PC-3 (cell line): Measurements from ENCODE around the gene CAMTA1. TPM values are rescaled to one million over a fixed set of nuclear protein-coding genes. Genes with fewer than 3 reads are reported as not detected.

Source experiments
- ATAC-seq: fragments of 200-7000 bp; cut with Tn5 transposase; 2 replicates; pipeline ENCODE4 v1.9.1; 2020; ENCODE audit warnings: mild to moderate bottlenecking, moderate library complexity
- BruUV-seq: library from RNA; stranded (reverse); fragments of 400-500 nt; replicated peaks from 2 replicates; lab custom pipeline; 2021; lab: Mats Ljungman, UMichigan
- CTCF ChIA-PET: fragments of 300-600 bp; sonication (Branson Sonifier 250); formaldehyde crosslinking; loops from one replicate; lab custom pipeline; 2022; ENCODE audit warnings: antibody characterized with exemption; lab: Charles Lee
- POLR2A ChIA-PET: fragments of 300-600 bp; sonication (Branson Sonifier 250); formaldehyde crosslinking; loops from one replicate; lab custom pipeline; 2022; ENCODE audit warnings: antibody characterized with exemption; ENCODE audit not compliant: unreplicated experiment; lab: Charles Lee
- DNase-seq: peaks from one replicate; pipeline ENCODE4 v3.0.0-alpha.2; 2015
- H2AFZ ChIP-seq: fragments of 300-600 bp; sonication (generic); 2 replicates; pipeline ENCODE4 v1.6.0; 2016; ENCODE audit warnings: antibody characterized with exemption, low read length
- H3F3A ChIP-seq: fragments of 300-600 bp; sonication (generic); one replicate; pipeline ENCODE4 v1.6.0; 2017; ENCODE audit warnings: antibody characterized with exemption, low read length, control low read depth, mild to moderate bottlenecking; ENCODE audit not compliant: unreplicated experiment
- H3K27ac ChIP-seq: fragments of 300-600 bp; sonication (generic); 2 replicates; pipeline ENCODE4 v1.5.1; 2016; ENCODE audit warnings: mild to moderate bottlenecking, low read length
- H3K27me3 ChIP-seq: fragments of 300-600 bp; sonication (generic); 2 replicates; pipeline ENCODE4 v1.6.1; 2016; ENCODE audit warnings: low read length, mixed read lengths
- H3K36me3 ChIP-seq: fragments of 300-600 bp; sonication (generic); 2 replicates; pipeline ENCODE4 v1.6.1; 2016; ENCODE audit warnings: low read depth, mixed run types, low read length, mixed read lengths
- H3K4me1 ChIP-seq: fragments of 300-600 bp; sonication (generic); 2 replicates; pipeline ENCODE4 v1.5.1; 2016; ENCODE audit warnings: low read length; ENCODE audit not compliant: insufficient read depth
- H3K4me2 ChIP-seq: fragments of 300-600 bp; sonication (generic); 2 replicates; pipeline ENCODE4 v1.6.0; 2016; ENCODE audit warnings: low read length
- H3K4me3 ChIP-seq: fragments of 300-600 bp; sonication (generic); 2 replicates; pipeline ENCODE4 v1.5.1; 2016; ENCODE audit warnings: mild to moderate bottlenecking, low read length, mixed read lengths
- H3K79me2 ChIP-seq: fragments of 300-600 bp; sonication (generic); 2 replicates; pipeline ENCODE4 v1.6.1; 2017; ENCODE audit warnings: low read length, mixed read lengths
- H3K9ac ChIP-seq: fragments of 300-600 bp; sonication (generic); 2 replicates; pipeline ENCODE4 v1.6.0; 2016; ENCODE audit warnings: mild to moderate bottlenecking, low read length
- H3K9me2 ChIP-seq: fragments of 300-600 bp; sonication (generic); replicated peaks from 2 replicates; pipeline ENCODE4 v1.6.1; 2016; ENCODE audit warnings: mixed run types, low read length, mixed read lengths
- H3K9me3 ChIP-seq: fragments of 300-600 bp; sonication (generic); 2 replicates; pipeline ENCODE4 v1.6.1; 2016; ENCODE audit warnings: low read length, mixed read lengths
- H4K20me1 ChIP-seq: fragments of 300-600 bp; sonication (generic); 2 replicates; pipeline ENCODE4 v1.6.1; 2016; ENCODE audit warnings: low read length, mixed read lengths
- EZH2 ChIP-seq: fragments of 300-600 bp; sonication (generic); IDR thresholded peaks from one replicate; pipeline ENCODE4 v1.6.1; 2017; ENCODE audit warnings: antibody characterized with exemption, mild to moderate bottlenecking, low read length; ENCODE audit not compliant: unreplicated experiment
- EZH2phosphoT487 ChIP-seq: fragments of 300-600 bp; sonication (generic); IDR thresholded peaks from 2 replicates; pipeline ENCODE4 v1.6.1; 2018; ENCODE audit warnings: mild to moderate bottlenecking, antibody characterized with exemption, low read length, borderline replicate concordance
- intact Hi-C: fragments of 100-400 bp; cut with micrococcal nuclease; formaldehyde crosslinking; loops from 2 replicates; pipeline ENCODE4 v1.9.0; 2023
- total RNA-seq: library from RNA; depleted of rRNA; stranded (reverse); fragments of >200 nt; gene quantifications from 2 replicates; pipeline ENCODE4 v1.2.3, GENCODE V29; 2014
- TF ChIP-seq, protein P1 (sequence below): fragments of 300-600 bp; sonication (generic); conservative IDR thresholded peaks from 2 replicates; pipeline ENCODE4 v1.5.1; 2017; ENCODE audit warnings: antibody characterized with exemption, low read depth, mild to moderate bottlenecking, low read length

CAMTA1 gene
- total RNA-seq, 1 experiment from 2014 or later = 40.8 TPM

DNA sequence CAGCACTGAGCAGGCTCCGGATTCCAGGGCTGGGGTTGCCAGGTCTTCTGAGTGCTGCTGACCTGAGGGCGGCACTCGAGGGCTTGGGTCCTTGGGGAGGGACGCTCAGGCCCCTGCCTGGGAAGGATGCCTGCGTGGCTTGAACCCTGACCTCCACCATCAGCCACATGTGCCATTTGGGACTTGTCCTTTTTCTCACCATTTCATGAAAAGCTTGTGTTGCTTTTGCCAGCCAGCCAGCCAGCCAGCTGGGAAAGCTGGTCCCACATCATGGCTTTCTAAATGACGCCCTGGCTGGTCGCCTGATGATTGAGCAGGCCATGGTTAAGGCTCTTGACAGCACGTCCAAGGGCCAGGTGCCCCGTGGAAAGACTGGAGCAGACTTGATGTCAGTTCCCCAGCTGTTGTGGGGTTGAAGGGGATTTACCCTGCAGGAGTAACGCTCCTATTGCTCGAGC lies 168.7 kb downstream of the CAMTA1 start:
- H3K27me3 ChIP-seq = no peaks in the 10 kb centered on the region
- TF ChIP-seq, protein P1, sequence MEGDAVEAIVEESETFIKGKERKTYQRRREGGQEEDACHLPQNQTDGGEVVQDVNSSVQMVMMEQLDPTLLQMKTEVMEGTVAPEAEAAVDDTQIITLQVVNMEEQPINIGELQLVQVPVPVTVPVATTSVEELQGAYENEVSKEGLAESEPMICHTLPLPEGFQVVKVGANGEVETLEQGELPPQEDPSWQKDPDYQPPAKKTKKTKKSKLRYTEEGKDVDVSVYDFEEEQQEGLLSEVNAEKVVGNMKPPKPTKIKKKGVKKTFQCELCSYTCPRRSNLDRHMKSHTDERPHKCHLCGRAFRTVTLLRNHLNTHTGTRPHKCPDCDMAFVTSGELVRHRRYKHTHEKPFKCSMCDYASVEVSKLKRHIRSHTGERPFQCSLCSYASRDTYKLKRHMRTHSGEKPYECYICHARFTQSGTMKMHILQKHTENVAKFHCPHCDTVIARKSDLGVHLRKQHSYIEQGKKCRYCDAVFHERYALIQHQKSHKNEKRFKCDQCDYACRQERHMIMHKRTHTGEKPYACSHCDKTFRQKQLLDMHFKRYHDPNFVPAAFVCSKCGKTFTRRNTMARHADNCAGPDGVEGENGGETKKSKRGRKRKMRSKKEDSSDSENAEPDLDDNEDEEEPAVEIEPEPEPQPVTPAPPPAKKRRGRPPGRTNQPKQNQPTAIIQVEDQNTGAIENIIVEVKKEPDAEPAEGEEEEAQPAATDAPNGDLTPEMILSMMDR = no peak
- TF ChIP-seq EZH2 = no peak

DNA sequence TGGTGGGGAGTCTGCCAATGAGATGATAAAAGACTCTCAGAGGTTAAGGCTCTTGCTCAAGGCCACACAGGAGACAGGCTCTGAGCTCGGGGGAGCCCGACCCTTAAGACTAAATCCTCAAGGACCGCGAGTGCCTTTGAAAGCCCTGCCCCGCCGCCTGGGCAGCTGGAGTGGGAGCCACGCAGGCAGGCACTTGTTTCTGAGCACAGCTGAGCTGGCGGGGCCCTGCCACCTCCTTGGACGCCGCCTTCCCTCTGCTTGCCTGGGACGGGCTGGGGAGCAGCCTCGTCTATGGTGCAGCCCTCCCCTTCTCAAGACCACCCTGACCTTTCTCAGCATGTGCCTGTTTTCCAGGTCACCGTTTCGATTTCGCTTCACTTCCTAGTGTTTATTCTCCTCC lies 169.3 kb downstream of the CAMTA1 start:
- BruUV-seq = no TSS peak
- ChIA-PET POLR2A (no interaction called here), CTCF (interaction anchor here (0.6 kb wide), 1 partner anchor 693 kb away, joined by 5 read pairs; no protein-coding TSS in a partner anchor)
- H4K20me1 ChIP-seq = no peaks in the 10 kb centered on the region
- peaks cover under 1% of the 10 kb centered on the region for H3F3A ChIP-seq
- ATAC-seq (no peak), DNase-seq (no peak)
- no peak overlapping the region for H3K9ac ChIP-seq
- H3K27me3 ChIP-seq = no peaks in the 10 kb centered on the region
- peaks cover 34% of the 10 kb centered on the region for H3K4me1 ChIP-seq
- H3K36me3 ChIP-seq = no peaks in the 10 kb centered on the region
- no peaks in the 10 kb centered on the region for H3K79me2 ChIP-seq
- intact Hi-C loops = no loop called here
- no peak overlapping the region for H3K4me3 ChIP-seq
- H3K9me2 ChIP-seq = no peaks in the 10 kb centered on the region
- H3K9me3 ChIP-seq = no peaks in the 10 kb centered on the region
- H2AFZ ChIP-seq = no peak overlapping the region
- H3K4me2 ChIP-seq = 0 out of 2 replicates have a peak overlapping the region, but pooled peaks have one; percentile 70
- no peak for TF ChIP-seq EZH2
- no peak for TF ChIP-seq EZH2phosphoT487
- TF ChIP-seq, protein P1 = no peak
- H3K27ac ChIP-seq = no peak overlapping the region

More for the DNA sequence above, 168.7 kb downstream of the CAMTA1 start:
- Histone ChIP-seq H4K20me1 (no peaks in the 10 kb centered on the region), H3K9ac (no peak overlapping the region), H3K9me2 (no peaks in the 10 kb centered on the region), H3K4me1 (peaks cover 28% of the 10 kb centered on the region), H3K4me3 (no peak overlapping the region), H3K4me2 (no peak overlapping the region), H3K79me2 (no peaks in the 10 kb centered on the region), H3F3A (no peaks in the 10 kb centered on the region), H2AFZ (no peak overlapping the region), H3K27ac (no peak overlapping the region), H3K9me3 (no peaks in the 10 kb centered on the region), H3K36me3 (no peaks in the 10 kb centered on the region)
- no peak for ATAC-seq
- BruUV-seq = no TSS peak
- POLR2A ChIA-PET = no interaction called here
- CTCF ChIA-PET = no interaction called here
- no peak for DNase-seq
- intact Hi-C loops = no loop called here

DNA sequence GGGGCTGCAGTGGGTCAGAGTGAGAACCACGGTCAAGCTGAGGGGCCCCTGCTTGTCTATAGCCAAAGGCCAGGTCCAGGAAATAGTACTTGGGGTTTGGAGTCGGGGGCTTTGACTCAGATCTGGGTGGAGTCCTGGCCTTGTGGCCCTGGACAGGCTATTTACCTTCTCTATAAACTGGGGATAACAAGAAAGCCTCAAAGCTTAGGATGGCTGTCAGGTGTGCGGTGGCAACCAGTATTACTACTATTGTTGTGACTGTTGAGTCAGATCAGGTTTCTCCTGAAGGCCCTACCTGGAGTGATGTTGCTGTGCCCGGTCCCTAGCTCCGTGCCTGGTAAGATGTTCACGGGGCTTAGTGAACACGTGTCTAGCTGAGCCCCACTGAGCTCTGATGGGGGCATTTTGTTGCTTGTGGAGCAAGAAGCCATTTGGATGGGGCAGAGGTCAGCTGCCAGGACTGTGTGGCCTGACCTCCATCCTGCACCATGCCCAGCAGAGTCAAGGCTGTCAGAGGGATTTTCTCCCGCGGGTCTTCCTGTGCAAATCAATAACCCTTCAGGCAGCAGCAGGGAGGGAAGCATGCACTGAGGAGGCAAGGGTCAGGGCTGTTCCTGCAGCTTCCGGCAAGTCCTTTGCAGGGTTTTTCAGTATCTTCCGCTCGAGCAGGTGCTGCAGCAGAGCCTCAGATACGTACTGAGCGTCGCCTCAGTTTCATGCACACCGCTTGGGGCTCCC lies 170.3 kb downstream of the CAMTA1 start:
- no TSS peak for BruUV-seq
- Histone ChIP-seq H4K20me1 (no peaks in the 10 kb centered on the region), H3K4me1 (peaks cover 42% of the 10 kb centered on the region), H3K4me2 (peak overlapping the region; percentile 70), H3K9me2 (no peaks in the 10 kb centered on the region), H3K79me2 (no peaks in the 10 kb centered on the region), H2AFZ (no peak overlapping the region), H3F3A (peaks cover 6% of the 10 kb centered on the region), H3K4me3 (no peak overlapping the region), H3K36me3 (no peaks in the 10 kb centered on the region), H3K27me3 (no peaks in the 10 kb centered on the region), H3K9me3 (no peaks in the 10 kb centered on the region), H3K27ac (peak overlapping the region; percentile 49; the same call in 1 of the 2 replicates), H3K9ac (no peak overlapping the region)
- ATAC-seq (peak; percentile 20), DNase-seq (peak; percentile 92)
- intact Hi-C loops = no loop called here
- ChIA-PET POLR2A (no interaction called here), CTCF (interaction anchor here (1.1 kb wide), 1 partner anchor 11 kb away, joined by 6 read pairs; no protein-coding TSS in a partner anchor)
- TF ChIP-seq EZH2 = no peak
- TF ChIP-seq, protein P1 = no peak
- TF ChIP-seq EZH2phosphoT487 = no peak
